Activated CD8-positive, alpha-beta memory T cell treated with anti-CD3 and anti-CD28 coated beads, Interleukin-2, amount 10 ng/mL, durations not matched to agents 7 days and 5 days (primary cell): ENCODE data around the gene MICA. TPM values are rescaled to one million over a fixed set of nuclear protein-coding genes. Genes with fewer than 3 reads are reported as not detected.
"Not testable (repeated sequence)": the region's sequence is repeated elsewhere in the genome, so short reads cannot be mapped to it uniquely, and the experiment has no call there.

Source experiments
- ATAC-seq: fragments of 150-1000 bp; cut with Tn5 transposase; one replicate; pipeline ENCODE4 v1.10.0; 2021; ENCODE audit warnings: moderate library complexity
- CTCF ChIA-PET: fragments of 350-600 bp; sonication (Branson Sonifier 250); formaldehyde crosslinking; loops from one replicate; lab custom pipeline; 2021; ENCODE audit warnings: antibody characterized with exemption; lab: Charles Lee
- DNase-seq: peaks from one replicate; pipeline ENCODE4 v3.0.0-alpha.2; 2020
- H3K27ac Mint-ChIP-seq: one replicate; pipeline ENCODE4 v1.8.0; 2021; ENCODE audit warnings: mild to moderate bottlenecking, mixed read lengths
- H3K27me3 Mint-ChIP-seq: one replicate; pipeline ENCODE4 v1.8.0; 2021; ENCODE audit warnings: mixed read lengths
- H3K36me3 Mint-ChIP-seq: one replicate; pipeline ENCODE4 v1.8.0; 2021; ENCODE audit warnings: mild to moderate bottlenecking, mixed read lengths
- H3K4me1 Mint-ChIP-seq: one replicate; pipeline ENCODE4 v1.8.0; 2021; ENCODE audit warnings: mixed read lengths
- H3K4me3 Mint-ChIP-seq: one replicate; pipeline ENCODE4 v1.8.0; 2021; ENCODE audit warnings: mild to moderate bottlenecking, moderate library complexity, mixed read lengths
- H3K9me3 Mint-ChIP-seq: one replicate; pipeline ENCODE4 v1.8.0; 2022; ENCODE audit warnings: low read depth, mixed read lengths
- total RNA-seq, 2 experiments: library from RNA; stranded (reverse); gene quantifications; one replicate each; pipeline ENCODE4 v1.2.3, GENCODE V29; 2021

The MICA gene
- total RNA-seq, 2 experiments from 2014 or later, result 15.6 to 24.7 TPM

DNA sequence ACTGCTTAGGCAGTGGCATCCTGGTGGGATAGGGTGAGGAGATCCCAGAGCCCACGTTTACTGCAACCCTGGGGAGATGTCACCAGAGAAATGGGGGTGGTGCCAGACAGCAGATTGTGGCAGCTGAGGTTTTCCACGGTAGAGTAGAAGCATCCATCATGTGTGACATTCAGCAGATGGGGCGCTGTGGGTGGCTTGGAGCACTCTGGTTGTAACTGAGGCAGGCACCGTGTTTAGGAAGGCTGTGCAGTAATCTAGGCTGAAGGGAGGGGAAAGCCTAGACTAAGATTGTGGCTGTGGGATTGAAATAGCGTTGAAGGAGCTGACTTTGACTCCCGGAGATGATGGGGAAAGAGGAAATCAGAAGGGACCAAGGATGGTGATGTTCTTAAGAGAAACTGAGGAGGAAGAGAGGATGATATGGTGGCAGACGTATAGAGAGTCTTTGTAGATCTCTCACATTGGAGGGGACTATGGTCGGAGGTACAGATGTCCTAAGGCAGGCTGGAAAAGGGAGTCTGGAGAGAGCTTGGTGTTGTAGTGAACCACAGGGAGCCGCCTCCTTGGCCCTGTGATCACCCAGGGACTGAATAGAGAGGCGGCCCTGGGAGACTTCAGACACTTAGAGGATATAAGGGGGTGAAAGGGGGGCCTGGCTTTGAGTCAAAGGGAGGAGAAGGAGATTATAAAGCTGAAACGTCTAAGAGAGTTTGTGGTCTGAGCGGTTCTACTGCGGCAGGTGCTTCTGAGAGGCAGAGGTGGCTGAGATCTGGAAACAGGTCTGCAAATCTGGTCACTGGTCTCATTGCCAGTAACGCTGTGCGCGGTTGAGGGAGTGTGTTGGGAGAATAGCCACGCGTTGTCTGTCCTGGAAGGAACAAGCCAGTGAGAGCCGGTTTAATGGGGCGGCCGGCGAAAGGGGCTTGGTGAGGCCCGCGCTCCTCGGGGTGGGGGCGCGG, 792 bp upstream of the MICA start:
- no peaks in the 10 kb centered on the region for H3K27me3 Mint-ChIP-seq
- ATAC-seq, result peak; percentile 18
- no peaks in the 10 kb centered on the region for H3K9me3 Mint-ChIP-seq
- H3K27ac Mint-ChIP-seq, result peak overlapping the region; percentile 81
- CTCF ChIA-PET, result interaction anchor here (0.9 to 9.0 kb wide), 6 partner anchors 36 to 323 kb away, joined by 3 to 93 read pairs (median 6); no protein-coding TSS in a partner anchor
- H3K4me3 Mint-ChIP-seq, result peak overlapping the region; percentile 79
- H3K4me1 Mint-ChIP-seq, result peaks cover 62% of the 10 kb centered on the region
- DNase-seq, result peak; percentile 73
- H3K36me3 Mint-ChIP-seq, result peaks cover 6% of the 10 kb centered on the region

- DNase-seq, H3K9me3 Mint-ChIP-seq, H3K36me3 Mint-ChIP-seq, H3K27me3 Mint-ChIP-seq, ATAC-seq: not testable (repeated sequence)
- CTCF ChIA-PET, result interaction anchor here (1.0 to 9.0 kb wide), 4 partner anchors 35 to 324 kb away, joined by 3 to 93 read pairs (median 6); no protein-coding TSS in a partner anchor
- Mint-ChIP-seq H3K27ac (peak overlapping the region; percentile 75), H3K4me3 (peak overlapping the region; percentile 79), H3K4me1 (peaks cover 63% of the 10 kb centered on the region)
Observed at GRCh38 chr6:31404061-31404364, 618 bp downstream of the MICA start.

- no peak for DNase-seq
- CTCF ChIA-PET, result interaction anchor here (1.2 kb wide), 1 partner anchor 36 kb away, joined by 4 read pairs; no protein-coding TSS in a partner anchor
- H3K36me3 Mint-ChIP-seq, result peaks cover 12% of the 10 kb centered on the region
- no peaks in the 10 kb centered on the region for H3K27me3 Mint-ChIP-seq
- H3K9me3 Mint-ChIP-seq, result no peaks in the 10 kb centered on the region
- no peak overlapping the region for H3K4me3 Mint-ChIP-seq
- ATAC-seq, result no peak
- no peak overlapping the region for H3K27ac Mint-ChIP-seq
- peaks cover 62% of the 10 kb centered on the region for H3K4me1 Mint-ChIP-seq
Observed at GRCh38 chr6:31405996-31406395, 2.6 kb downstream of the MICA start.

- CTCF ChIA-PET, result interaction anchor here (1.0 kb wide), 1 partner anchor 32 kb away, joined by 3 read pairs; no protein-coding TSS in a partner anchor
- no peak for ATAC-seq
- H3K4me1 Mint-ChIP-seq, result peaks cover 45% of the 10 kb centered on the region
- H3K27ac Mint-ChIP-seq, result no peak overlapping the region
- peaks cover 17% of the 10 kb centered on the region for H3K36me3 Mint-ChIP-seq
- H3K4me3 Mint-ChIP-seq, result no peak overlapping the region
- no peaks in the 10 kb centered on the region for H3K27me3 Mint-ChIP-seq
- DNase-seq, result no peak
- H3K9me3 Mint-ChIP-seq, result no peaks in the 10 kb centered on the region
Observed at GRCh38 chr6:31407699-31408098, 4.3 kb downstream of the MICA start.

GRCh38 chr6:31412506-31412905, 9.1 kb downstream of the MICA start:
- peaks cover 29% of the 10 kb centered on the region for H3K36me3 Mint-ChIP-seq
- H3K9me3 Mint-ChIP-seq, result peaks cover 3% of the 10 kb centered on the region
- peaks cover 13% of the 10 kb centered on the region for H3K4me1 Mint-ChIP-seq
- no peak overlapping the region for H3K4me3 Mint-ChIP-seq
- no peak overlapping the region for H3K27ac Mint-ChIP-seq
- no peak for ATAC-seq
- no peak for DNase-seq
- CTCF ChIA-PET, result no interaction called here
- H3K27me3 Mint-ChIP-seq, result no peaks in the 10 kb centered on the region

- H3K9me3 Mint-ChIP-seq, result not testable (repeated sequence)
Observed at GRCh38 chr6:31414148-31414770, 10.9 kb downstream of the MICA start.

DNA sequence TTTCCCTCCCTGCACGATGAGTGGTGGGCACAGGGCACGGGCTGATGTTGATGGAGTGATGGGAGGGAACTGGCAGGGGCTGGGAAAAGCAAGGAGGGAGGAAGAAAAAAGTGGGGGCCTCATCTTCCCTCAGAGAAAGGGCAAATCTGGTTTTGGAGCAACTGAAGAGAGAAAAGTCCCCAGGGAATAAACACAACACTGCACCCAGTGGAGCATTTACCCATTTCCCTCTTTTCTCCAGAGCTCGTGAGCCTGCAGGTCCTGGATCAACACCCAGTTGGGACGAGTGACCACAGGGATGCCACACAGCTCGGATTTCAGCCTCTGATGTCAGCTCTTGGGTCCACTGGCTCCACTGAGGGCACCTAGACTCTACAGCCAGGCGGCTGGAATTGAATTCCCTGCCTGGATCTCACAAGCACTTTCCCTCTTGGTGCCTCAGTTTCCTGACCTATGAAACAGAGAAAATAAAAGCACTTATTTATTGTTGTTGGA, 11.4 kb downstream of the MICA start:
- CTCF ChIA-PET, result interaction anchor here (0.6 to 0.7 kb wide), 2 partner anchors 247 to 1105 kb away, joined by 3 read pairs; no protein-coding TSS in a partner anchor
- Mint-ChIP-seq H3K27ac (peak overlapping the region; percentile 8), H3K4me1 (peaks cover under 1% of the 10 kb centered on the region), H3K9me3 (peaks cover 3% of the 10 kb centered on the region), H3K4me3 (no peak overlapping the region), H3K36me3 (peaks cover 34% of the 10 kb centered on the region), H3K27me3 (no peaks in the 10 kb centered on the region)
- ATAC-seq (no peak), DNase-seq (no peak)

More at GRCh38 chr6:31414148-31414770, 10.9 kb downstream of the MICA start:
- ATAC-seq, H3K27me3 Mint-ChIP-seq, H3K4me1 Mint-ChIP-seq, DNase-seq, H3K4me3 Mint-ChIP-seq: not testable (repeated sequence)
- H3K27ac Mint-ChIP-seq, result peak overlapping the region; percentile 8
- peaks cover 34% of the 10 kb centered on the region for H3K36me3 Mint-ChIP-seq
- CTCF ChIA-PET, result interaction anchor here (0.6 kb wide), 1 partner anchor 246 kb away, joined by 3 read pairs; no protein-coding TSS in a partner anchor

GRCh38 chr6:31416394-31417014, 13.1 kb downstream of the MICA start:
- no peak overlapping the region for H3K4me3 Mint-ChIP-seq
- peaks cover 2% of the 10 kb centered on the region for H3K4me1 Mint-ChIP-seq
- ATAC-seq, result no peak
- peaks cover 1% of the 10 kb centered on the region for H3K27me3 Mint-ChIP-seq
- CTCF ChIA-PET, result interaction anchor here (0.8 kb wide), 1 partner anchor 10 kb away, joined by 3 read pairs; no protein-coding TSS in a partner anchor
- H3K36me3 Mint-ChIP-seq, result peaks cover 26% of the 10 kb centered on the region
- H3K9me3 Mint-ChIP-seq, result peaks cover 3% of the 10 kb centered on the region
- no peak for DNase-seq
- no peak overlapping the region for H3K27ac Mint-ChIP-seq

DNA sequence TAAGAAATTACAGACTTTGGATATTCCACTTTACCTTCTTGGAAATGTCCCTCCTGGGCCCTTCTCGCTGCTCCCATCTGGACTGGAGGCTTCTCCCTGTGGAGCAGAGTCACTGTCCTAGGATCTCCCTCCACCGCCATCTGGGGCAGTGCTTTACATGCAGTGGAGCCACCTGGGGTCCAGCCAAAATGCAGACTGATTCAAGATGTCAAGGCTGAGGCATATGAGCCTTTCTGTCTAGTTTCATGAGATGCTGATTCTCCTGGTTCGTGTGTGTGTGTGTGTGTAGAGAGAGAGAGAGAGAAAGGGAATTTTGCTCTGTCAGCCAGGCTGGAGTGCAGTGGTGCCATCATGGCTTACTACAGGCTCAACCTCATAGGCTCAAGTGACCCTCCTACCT, 14.9 kb downstream of the MICA start:
- no peak overlapping the region for H3K27ac Mint-ChIP-seq
- CTCF ChIA-PET, result no interaction called here
- no peak overlapping the region for H3K4me3 Mint-ChIP-seq
- H3K36me3 Mint-ChIP-seq, result peaks cover 24% of the 10 kb centered on the region
- H3K27me3 Mint-ChIP-seq, result peaks cover 11% of the 10 kb centered on the region
- peaks cover 2% of the 10 kb centered on the region for H3K4me1 Mint-ChIP-seq
- DNase-seq (no peak), ATAC-seq (no peak)
- H3K9me3 Mint-ChIP-seq, result peaks cover 3% of the 10 kb centered on the region

GRCh38 chr6:31419842-31420241, 16.4 kb downstream of the MICA start:
- Mint-ChIP-seq H3K9me3 (peaks cover 3% of the 10 kb centered on the region), H3K27me3 (peaks cover 18% of the 10 kb centered on the region), H3K4me1 (peaks cover 2% of the 10 kb centered on the region), H3K27ac (no peak overlapping the region), H3K4me3 (no peak overlapping the region), H3K36me3 (peaks cover 21% of the 10 kb centered on the region)
- DNase-seq (no peak), ATAC-seq (no peak)
- CTCF ChIA-PET, result interaction anchor here (1.2 to 1.3 kb wide), 2 partner anchors 21 to 28 kb away, joined by 3 read pairs; no protein-coding TSS in a partner anchor

DNA sequence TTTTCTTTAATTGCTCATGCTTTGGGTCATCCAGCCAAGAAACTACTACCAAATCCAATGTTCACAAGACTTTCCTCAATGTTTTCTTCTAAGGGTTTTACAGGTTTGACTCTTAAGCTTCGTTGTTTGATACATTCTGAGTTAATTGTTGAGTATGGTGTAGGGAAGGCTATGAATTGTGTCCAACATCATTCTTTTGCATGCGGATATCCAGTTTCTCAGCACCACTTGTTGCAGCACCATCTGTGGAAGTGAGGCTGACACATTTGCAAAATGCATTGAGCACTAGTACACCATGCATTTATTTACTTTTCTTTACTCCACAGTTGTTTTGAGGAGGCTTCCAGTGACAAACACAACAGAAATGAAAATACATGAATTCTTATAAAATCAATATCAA, 17.2 kb downstream of the MICA start:
- no peak overlapping the region for H3K4me3 Mint-ChIP-seq
- CTCF ChIA-PET, result interaction anchor here (1.2 to 1.4 kb wide), 4 partner anchors 20 to 29 kb away, joined by 3 to 4 read pairs (median 3); no protein-coding TSS in a partner anchor
- peaks cover 3% of the 10 kb centered on the region for H3K9me3 Mint-ChIP-seq
- no peak overlapping the region for H3K27ac Mint-ChIP-seq
- H3K27me3 Mint-ChIP-seq, result peaks cover 25% of the 10 kb centered on the region
- no peak for ATAC-seq
- H3K36me3 Mint-ChIP-seq, result peaks cover 21% of the 10 kb centered on the region
- peaks cover 2% of the 10 kb centered on the region for H3K4me1 Mint-ChIP-seq
- DNase-seq, result no peak

DNA sequence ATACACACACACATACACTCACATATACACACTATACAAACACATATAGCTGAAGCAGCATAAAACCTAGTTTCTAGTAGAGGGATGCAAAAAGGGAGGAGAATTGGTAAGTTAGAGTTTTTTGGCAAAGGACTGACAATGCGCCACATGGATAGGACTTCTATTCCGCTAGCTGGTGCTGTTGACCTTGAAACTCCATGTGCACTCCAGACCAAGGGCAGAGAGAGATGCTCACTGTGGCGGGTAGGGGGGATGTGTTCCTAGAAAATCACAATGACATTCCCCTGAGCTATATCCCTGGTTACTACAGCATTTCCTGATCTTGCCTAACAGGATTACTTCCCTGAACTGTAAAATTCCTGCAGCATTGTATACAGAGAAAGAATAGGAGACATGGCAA, 19.2 kb downstream of the MICA start:
- Mint-ChIP-seq H3K27ac (no peak overlapping the region), H3K27me3 (peaks cover 38% of the 10 kb centered on the region), H3K9me3 (no peaks in the 10 kb centered on the region), H3K4me1 (peaks cover 2% of the 10 kb centered on the region), H3K4me3 (no peak overlapping the region), H3K36me3 (peaks cover 6% of the 10 kb centered on the region)
- ATAC-seq, result no peak
- DNase-seq, result no peak
- CTCF ChIA-PET, result no interaction called here

- CTCF ChIA-PET, result no interaction called here
Observed at GRCh38 chr6:31423550-31423949, 20.2 kb downstream of the MICA start.

More at GRCh38 chr6:31423550-31423949, 20.2 kb downstream of the MICA start:
- ATAC-seq (no peak), DNase-seq (no peak)
- Mint-ChIP-seq H3K36me3 (no peaks in the 10 kb centered on the region), H3K4me3 (no peak overlapping the region), H3K27ac (no peak overlapping the region), H3K4me1 (peaks cover 2% of the 10 kb centered on the region), H3K9me3 (no peaks in the 10 kb centered on the region), H3K27me3 (peaks cover 38% of the 10 kb centered on the region)
